K562 (cell line): ENCODE data around the gene KARS1. TPM values are rescaled to one million over a fixed set of nuclear protein-coding genes. Genes with fewer than 3 reads are reported as not detected.

Experiments
- CBFA2T3 ChIP-seq: fragments of 450-650 bp; IDR thresholded peaks from 2 replicates; pipeline ENCODE4 v1.6.1; 2017
- CSDE1 ChIP-seq, 2 experiments: fragments of 450-650 bp; IDR thresholded peaks; 2 replicates each; pipeline ENCODE4 v1.6.1; 2016; ENCODE audit warnings: mild to moderate bottlenecking in 1 of 2
- ELF2 ChIP-seq: fragments of 250-450 bp; sonication (Bioruptor Pico); IDR thresholded peaks from 2 replicates; pipeline ENCODE4 v1.5.0; 2021; ENCODE audit warnings: mild to moderate bottlenecking
- ETV1 ChIP-seq: fragments of 450-650 bp; conservative IDR thresholded peaks from 2 replicates; pipeline ENCODE4 v1.6.1; 2016; ENCODE audit warnings: missing genetic modification characterization, control low read depth, low read depth, missing compliant biosample characterization
- GABPA ChIP-seq: fragments of 200-800 bp; sonication (Bioruptor generic); conservative IDR thresholded peaks from 2 replicates; pipeline ENCODE4 v1.6.1; 2016; ENCODE audit warnings: low read depth, missing genetic modification characterization, missing compliant biosample characterization
- NR2F6 ChIP-seq: fragments of 450-650 bp; formaldehyde crosslinking; IDR thresholded peaks from 2 replicates; pipeline ENCODE4 v1.4.0; 2020; ENCODE audit warnings: mild to moderate bottlenecking
- PML ChIP-seq: IDR thresholded peaks from 2 replicates; pipeline ENCODE4 v1.6.1; 2012; ENCODE audit warnings: low read length, inconsistent platforms
- PRMT5 ChIP-seq: sonication (generic); formaldehyde crosslinking; IDR thresholded peaks from 2 replicates; pipeline ENCODE4 v1.5.0; 2020; ENCODE audit warnings: missing genetic modification reagents
- SMARCA5 ChIP-seq: fragments of 450-650 bp; IDR thresholded peaks from 2 replicates; pipeline ENCODE4 v1.6.1; 2016
- TAF7 ChIP-seq: fragments of 450-650 bp; IDR thresholded peaks from 2 replicates; pipeline ENCODE4 v1.6.1; 2016; ENCODE audit warnings: missing genetic modification characterization, missing compliant biosample characterization
- TEAD4 ChIP-seq, 2 experiments: sonication (generic) in 1 of 2; formaldehyde crosslinking in 1 of 2; IDR thresholded peaks; 2 replicates each; pipeline versions ENCODE4 v1.6.1 to v1.8.0; 2012 to 2022; ENCODE audit warnings: borderline replicate concordance in 1 of 2, inconsistent platforms in 1 of 2, low read length in 1 of 2, mild to moderate bottlenecking in 1 of 2, missing genetic modification reagents in 1 of 2
- ZNF184 ChIP-seq: sonication (generic); formaldehyde crosslinking; IDR thresholded peaks from 2 replicates; pipeline ENCODE4 v1.5.0; 2020; ENCODE audit warnings: missing genetic modification reagents
- polyA plus RNA-seq, 8 experiments: library from polyadenylated mRNA; depleted of rRNA in 4 of 8; stranded (reverse) in 5 of 8; unstranded in 3 of 8; fragments of >200 nt; fragmentation: Nextera tagmentation in 2 of 8; fragmentation: Illumina TruSeq in 1 of 8; extraction: Ambion mirVana in 2 of 8; extraction: Trizol in 1 of 8; gene quantifications; 2 replicates each; pipeline versions ENCODE4 v1.2.1 to v1.2.3, GENCODE V29; 2011 to 2014; ENCODE audit warnings: inconsistent platforms in 1 of 8, missing spikeins in 1 of 8
- total RNA-seq, 7 experiments: library from RNA; depleted of rRNA in 6 of 7; stranded (reverse); fragments of >200 nt in 6 of 7; fragmentation: Illumina TruSeq in 2 of 7; extraction: Trizol in 2 of 7; gene quantifications; 2 replicates each; pipeline versions ENCODE4 v1.2.1 to v1.2.3, GENCODE V29; 2011 to 2021; ENCODE audit warnings: low replicate concordance in 1 of 7
- TF ChIP-seq, protein P1 (sequence below): fragments of 200-800 bp; sonication (Bioruptor generic); IDR thresholded peaks from 2 replicates; pipeline ENCODE4 v1.6.1; 2017; ENCODE audit warnings: missing genetic modification characterization, missing compliant biosample characterization
- TF ChIP-seq, protein P2 (sequence below), 2 experiments: IDR thresholded peaks in 1 of 2; conservative IDR thresholded peaks in 1 of 2; 2 replicates each; pipeline ENCODE4 v1.6.1; 2016; ENCODE audit warnings: low read depth in 2 of 2, mild to moderate bottlenecking in 1 of 2, missing compliant biosample characterization in 1 of 2, missing genetic modification characterization in 1 of 2, moderate library complexity in 1 of 2
- TF ChIP-seq, protein P3 (sequence below), 2 experiments: IDR thresholded peaks; 2 replicates each; pipeline ENCODE4 v1.6.1; 2012; ENCODE audit warnings: improper control_type of control experiment in 2 of 2, low read depth in 2 of 2, low read length in 2 of 2, borderline replicate concordance in 1 of 2

Gene KARS1
- total and polyA plus RNA-seq, 9 of the 15 experiments (the other 6 are each of a cell fraction or from before 2014, with no cell fraction given), result 223 to 386 (median 304) TPM

DNA sequence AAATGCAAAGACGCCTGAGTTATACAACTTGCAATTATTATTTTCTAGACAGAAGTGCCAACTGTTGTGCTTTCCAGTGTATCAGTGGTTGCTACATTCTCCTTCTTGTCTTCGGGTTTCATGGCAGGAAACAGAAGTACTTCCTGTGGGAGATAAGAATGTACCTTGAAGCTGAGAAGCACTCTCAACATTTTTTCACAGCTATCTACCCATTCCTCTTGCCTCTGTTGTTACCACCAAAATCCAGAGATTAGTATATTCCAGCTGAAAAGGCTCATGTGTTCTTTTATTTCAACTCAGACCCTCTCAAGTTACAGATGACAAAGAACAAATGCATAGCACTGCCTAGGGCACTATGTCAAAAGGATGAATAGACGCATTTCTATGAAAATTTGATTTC is 19.6 kb downstream of the KARS1 start (continued):
- TF ChIP-seq, protein P1, sequence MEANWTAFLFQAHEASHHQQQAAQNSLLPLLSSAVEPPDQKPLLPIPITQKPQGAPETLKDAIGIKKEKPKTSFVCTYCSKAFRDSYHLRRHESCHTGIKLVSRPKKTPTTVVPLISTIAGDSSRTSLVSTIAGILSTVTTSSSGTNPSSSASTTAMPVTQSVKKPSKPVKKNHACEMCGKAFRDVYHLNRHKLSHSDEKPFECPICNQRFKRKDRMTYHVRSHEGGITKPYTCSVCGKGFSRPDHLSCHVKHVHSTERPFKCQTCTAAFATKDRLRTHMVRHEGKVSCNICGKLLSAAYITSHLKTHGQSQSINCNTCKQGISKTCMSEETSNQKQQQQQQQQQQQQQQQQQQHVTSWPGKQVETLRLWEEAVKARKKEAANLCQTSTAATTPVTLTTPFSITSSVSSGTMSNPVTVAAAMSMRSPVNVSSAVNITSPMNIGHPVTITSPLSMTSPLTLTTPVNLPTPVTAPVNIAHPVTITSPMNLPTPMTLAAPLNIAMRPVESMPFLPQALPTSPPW (CRISPR knock-in tag), result no peak
- TF ChIP-seq ZNF184, result no peak
- TF ChIP-seq GABPA (tag), result peak; percentile 68
- 0 out of 2 replicates have a peak, but pooled peaks have one; percentile 8 for TF ChIP-seq TEAD4 (IDR thresholded peaks at IDR 0.05; ENCODE audit: low read length)
- TF ChIP-seq TEAD4 (CRISPR knock-in tag; IDR thresholded peaks at IDR 0.05; ENCODE audit: borderline replicate concordance), result no peak
- TF ChIP-seq ETV1 (tag), result peak; percentile 59; the same call in 1 of the 2 replicates
- TF ChIP-seq CSDE1 (IDR thresholded peaks at IDR 0.05), result no peak
- TF ChIP-seq, protein P2, sequence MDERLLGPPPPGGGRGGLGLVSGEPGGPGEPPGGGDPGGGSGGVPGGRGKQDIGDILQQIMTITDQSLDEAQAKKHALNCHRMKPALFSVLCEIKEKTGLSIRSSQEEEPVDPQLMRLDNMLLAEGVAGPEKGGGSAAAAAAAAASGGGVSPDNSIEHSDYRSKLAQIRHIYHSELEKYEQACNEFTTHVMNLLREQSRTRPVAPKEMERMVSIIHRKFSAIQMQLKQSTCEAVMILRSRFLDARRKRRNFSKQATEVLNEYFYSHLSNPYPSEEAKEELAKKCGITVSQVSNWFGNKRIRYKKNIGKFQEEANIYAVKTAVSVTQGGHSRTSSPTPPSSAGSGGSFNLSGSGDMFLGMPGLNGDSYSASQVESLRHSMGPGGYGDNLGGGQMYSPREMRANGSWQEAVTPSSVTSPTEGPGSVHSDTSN (CRISPR knock-in tag; IDR thresholded peaks at IDR 0.05; ENCODE audit: low read depth), result no peak
- TF ChIP-seq, protein P2 (tag; conservative IDR thresholded peaks at IDR 0.05; ENCODE audit: low read depth), result no peak
- no peak for TF ChIP-seq SMARCA5
- no peak for TF ChIP-seq ELF2 (CRISPR knock-in tag)
- TF ChIP-seq, protein P3, sequence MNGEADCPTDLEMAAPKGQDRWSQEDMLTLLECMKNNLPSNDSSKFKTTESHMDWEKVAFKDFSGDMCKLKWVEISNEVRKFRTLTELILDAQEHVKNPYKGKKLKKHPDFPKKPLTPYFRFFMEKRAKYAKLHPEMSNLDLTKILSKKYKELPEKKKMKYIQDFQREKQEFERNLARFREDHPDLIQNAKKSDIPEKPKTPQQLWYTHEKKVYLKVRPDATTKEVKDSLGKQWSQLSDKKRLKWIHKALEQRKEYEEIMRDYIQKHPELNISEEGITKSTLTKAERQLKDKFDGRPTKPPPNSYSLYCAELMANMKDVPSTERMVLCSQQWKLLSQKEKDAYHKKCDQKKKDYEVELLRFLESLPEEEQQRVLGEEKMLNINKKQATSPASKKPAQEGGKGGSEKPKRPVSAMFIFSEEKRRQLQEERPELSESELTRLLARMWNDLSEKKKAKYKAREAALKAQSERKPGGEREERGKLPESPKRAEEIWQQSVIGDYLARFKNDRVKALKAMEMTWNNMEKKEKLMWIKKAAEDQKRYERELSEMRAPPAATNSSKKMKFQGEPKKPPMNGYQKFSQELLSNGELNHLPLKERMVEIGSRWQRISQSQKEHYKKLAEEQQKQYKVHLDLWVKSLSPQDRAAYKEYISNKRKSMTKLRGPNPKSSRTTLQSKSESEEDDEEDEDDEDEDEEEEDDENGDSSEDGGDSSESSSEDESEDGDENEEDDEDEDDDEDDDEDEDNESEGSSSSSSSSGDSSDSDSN (IDR thresholded peaks at IDR 0.05; ENCODE audit: borderline replicate concordance in 1 of 2, low read depth in 2 of 2, low read length in 2 of 2), result no peak
- TF ChIP-seq NR2F6 (CRISPR knock-in tag), result no peak
- no peak for TF ChIP-seq PML
- no peak for TF ChIP-seq TAF7 (tag)
- peak; percentile 63 for TF ChIP-seq CBFA2T3
- no peak for TF ChIP-seq PRMT5 (CRISPR knock-in tag)
